GM12872 (cell line): Measurements from ENCODE around the gene SLC22A1.

ENCODE experiments used
- TF ChIP-seq, protein P1 (sequence below): IDR thresholded peaks from 3 replicates; pipeline ENCODE4 v1.5.1; 2011; ENCODE audit warnings: low read depth, mild to moderate bottlenecking, low read length, moderate library complexity; ENCODE audit not compliant: insufficient read depth

SLC22A1 gene

DNA sequence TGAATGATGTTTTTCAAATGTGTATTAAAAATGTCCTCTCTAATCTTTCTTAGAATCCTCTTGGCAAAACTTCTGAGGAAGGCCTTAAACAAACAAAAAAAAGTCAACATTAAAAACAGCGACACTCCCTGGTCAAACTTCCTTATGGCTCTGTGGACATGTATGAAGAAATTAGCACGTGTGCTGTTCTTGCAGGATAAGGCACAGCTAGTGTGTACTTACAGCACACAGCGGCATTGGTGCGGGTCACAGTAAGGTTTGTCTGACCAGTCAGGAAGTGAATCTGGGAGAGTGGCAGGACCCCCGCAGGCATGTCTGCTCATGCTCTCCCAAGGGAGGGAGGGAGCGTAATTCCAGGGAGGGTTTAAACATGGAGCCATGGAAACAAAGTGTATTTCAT lies 38.8 kb downstream of the SLC22A1 start:
- TF ChIP-seq, protein P1, sequence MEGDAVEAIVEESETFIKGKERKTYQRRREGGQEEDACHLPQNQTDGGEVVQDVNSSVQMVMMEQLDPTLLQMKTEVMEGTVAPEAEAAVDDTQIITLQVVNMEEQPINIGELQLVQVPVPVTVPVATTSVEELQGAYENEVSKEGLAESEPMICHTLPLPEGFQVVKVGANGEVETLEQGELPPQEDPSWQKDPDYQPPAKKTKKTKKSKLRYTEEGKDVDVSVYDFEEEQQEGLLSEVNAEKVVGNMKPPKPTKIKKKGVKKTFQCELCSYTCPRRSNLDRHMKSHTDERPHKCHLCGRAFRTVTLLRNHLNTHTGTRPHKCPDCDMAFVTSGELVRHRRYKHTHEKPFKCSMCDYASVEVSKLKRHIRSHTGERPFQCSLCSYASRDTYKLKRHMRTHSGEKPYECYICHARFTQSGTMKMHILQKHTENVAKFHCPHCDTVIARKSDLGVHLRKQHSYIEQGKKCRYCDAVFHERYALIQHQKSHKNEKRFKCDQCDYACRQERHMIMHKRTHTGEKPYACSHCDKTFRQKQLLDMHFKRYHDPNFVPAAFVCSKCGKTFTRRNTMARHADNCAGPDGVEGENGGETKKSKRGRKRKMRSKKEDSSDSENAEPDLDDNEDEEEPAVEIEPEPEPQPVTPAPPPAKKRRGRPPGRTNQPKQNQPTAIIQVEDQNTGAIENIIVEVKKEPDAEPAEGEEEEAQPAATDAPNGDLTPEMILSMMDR: no peak

DNA sequence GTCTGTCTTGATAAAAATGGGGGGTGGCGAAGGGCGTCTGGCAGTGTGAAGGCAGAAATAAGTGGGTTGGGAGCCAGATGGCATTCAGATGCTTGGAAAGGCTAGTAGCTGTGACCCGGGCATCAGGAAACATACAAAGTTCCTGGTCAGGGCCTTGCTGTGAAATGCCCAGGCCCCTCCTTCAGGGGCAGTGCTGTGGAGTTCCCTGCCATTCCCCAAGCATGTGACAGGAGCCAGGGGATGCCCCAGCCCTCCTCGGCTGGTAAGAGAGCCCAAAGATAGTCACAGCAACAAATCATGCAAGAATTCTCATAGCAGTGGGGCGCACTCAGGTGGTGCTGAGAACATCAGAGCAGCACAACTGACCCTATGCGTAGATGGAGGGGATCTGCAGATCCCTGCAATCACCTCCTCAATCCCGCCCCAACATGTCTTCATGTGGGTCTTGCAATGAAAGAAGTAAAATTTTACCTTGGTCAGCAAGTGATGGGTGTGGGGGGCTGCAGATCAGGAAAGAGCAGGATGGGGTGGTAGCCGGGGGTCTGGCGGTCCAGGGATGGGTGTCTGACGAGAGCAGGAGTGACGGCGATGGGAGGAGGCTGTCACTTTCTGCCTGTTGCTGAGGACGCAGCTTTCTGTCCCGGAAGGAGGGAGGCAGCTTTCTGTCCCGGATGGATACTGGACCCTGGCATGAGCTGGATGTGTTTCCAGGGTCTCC lies 39.5 kb downstream of the SLC22A1 start:
- TF ChIP-seq, protein P1: no peak

DNA sequence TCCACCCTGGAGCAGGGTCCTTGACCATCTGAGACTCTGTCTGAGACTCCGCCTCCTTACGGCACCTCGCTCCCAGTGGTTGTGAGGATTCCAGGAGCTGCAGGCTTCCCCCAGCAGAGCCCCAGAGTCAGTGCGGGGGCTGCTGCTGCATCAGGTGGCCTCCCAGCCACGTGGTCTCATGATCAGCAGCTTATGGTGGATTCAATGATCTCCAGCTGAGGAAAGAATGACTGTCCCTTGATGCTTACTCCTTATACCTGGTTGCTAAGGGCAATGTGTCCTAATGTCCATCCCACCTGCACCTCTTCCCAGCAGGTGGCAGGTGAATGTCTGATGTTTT lies 40.0 kb downstream of the SLC22A1 start:
- TF ChIP-seq, protein P1: no peak

DNA sequence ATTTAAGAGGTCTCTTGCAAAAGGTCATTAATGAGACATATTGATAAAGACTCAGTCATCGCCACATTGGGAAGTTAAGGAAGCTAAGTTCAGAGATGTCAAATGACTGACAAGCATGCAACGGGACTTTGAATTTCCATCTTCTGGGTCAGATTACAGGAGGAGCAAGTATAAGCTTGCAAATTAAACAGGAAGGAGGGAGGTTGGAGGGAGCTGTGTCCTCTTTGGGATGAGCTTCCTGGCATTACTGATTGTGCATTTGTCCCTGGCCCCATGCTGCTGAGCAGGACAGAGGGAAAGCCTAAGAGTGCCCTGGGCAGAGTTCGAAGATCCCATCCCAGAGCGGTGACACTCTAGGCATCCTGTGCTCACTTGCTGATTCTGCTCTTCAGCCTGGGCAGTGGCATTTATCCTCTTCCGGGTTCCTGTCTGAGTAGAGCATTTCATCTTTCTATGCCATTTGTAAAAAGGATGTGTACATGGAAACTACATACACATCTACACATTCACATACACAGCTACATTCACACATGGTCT lies 40.5 kb downstream of the SLC22A1 start:
- TF ChIP-seq, protein P1: no peak

DNA sequence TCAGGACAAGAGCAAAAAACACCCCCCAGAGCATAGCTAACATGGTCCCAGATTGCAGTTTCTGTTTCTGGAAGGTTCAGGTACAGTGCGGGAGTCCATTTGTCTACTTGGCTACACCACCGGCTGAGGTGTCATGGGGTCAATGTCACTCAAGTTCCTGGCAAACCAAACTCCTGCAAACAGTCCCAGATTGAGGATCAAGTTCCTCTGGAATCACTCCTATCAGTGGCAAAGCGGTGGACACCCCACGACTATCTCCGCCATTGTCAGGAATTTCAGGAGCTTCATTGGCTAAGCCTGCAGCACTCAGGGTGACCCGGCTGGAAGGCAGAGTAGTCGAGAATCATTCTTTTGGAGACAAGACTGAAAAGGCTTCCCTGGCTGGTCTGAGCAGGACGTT lies 41.8 kb downstream of the SLC22A1 start:
- TF ChIP-seq, protein P1: no peak

DNA sequence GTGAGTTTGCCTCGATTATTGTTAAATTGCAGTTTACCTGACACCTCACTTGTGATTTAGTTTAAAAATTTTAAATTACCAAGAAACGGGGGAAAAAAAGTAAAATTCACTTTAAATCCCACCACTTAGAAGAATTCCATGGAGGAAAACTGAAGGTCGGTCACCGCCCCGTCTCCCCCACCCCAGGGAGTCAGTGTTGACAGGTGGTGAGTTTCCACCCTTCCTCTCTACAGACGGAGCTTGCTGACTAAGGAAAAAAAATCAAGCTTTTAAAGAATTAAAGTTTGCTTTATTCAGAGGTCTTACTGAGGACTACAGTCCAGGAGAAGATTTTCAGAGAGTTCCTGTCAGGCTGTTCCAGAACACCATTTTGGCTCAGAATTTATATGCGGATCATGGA lies 42.3 kb downstream of the SLC22A1 start:
- TF ChIP-seq, protein P1: no peak

DNA sequence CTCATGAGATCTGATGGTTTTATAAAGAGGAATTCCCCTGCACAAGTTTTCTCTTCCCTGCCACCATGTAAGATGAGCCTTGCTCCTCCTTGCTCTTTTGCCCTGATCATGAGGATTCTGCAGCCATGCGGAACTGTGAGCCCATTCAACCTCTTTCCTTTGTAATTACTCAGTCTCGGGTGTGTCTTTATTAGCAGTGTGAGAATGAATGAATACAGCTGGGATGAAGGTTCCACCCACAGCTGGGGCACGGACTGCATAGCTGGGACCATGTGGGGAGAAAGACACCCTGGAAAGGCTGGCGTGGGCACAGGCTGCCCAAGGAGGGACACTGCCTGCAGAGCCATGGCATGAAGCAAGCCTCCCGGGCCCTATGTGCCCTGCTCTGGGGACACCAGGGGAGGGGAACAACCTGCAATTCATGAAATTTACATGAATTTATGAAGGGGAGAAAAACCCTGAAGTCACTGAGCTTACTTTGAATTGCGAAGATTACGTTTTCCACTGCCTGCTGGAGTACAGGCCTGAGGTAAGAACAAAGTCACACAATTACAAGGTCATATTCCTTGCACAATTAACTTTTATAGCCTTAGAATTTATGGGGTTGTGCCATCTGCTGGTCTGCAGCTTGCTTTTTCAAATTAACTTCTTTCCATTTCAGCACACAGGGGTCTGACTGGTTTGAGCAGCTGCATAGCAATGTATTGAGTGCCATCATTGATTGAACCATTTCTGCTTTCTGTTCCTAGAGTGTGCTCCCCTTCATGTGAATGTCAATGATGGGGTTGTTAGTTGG lies 46.2 kb downstream of the SLC22A1 start:
- TF ChIP-seq, protein P1: no peak
